H9 (cell line): ENCODE data around the gene CEP170B. TPM values are rescaled to one million over a fixed set of nuclear protein-coding genes. Genes with fewer than 3 reads are reported as not detected.

ENCODE experiments used
- DNase-seq: peaks from one replicate; pipeline ENCODE4 v3.0.0-alpha.2; 2017
- H2AFZ ChIP-seq: one replicate; pipeline ENCODE4 v1.6.1; 2013; ENCODE audit warnings: mild to moderate bottlenecking, low read length, control low read depth, moderate library complexity
- H2AK5ac ChIP-seq: 2 replicates; pipeline ENCODE4 v1.6.1; 2013; ENCODE audit warnings: low read length, control low read depth, mixed read lengths; ENCODE audit not compliant: insufficient read length
- H2BK120ac ChIP-seq: one replicate; pipeline ENCODE4 v1.6.1; 2013; ENCODE audit warnings: low read depth, mild to moderate bottlenecking, low read length, control low read depth, inconsistent platforms; ENCODE audit not compliant: poor library complexity, severe bottlenecking
- H2BK12ac ChIP-seq: 2 replicates; pipeline ENCODE4 v1.6.1; 2013; ENCODE audit warnings: low read length, control low read depth, mixed read lengths, low read depth; ENCODE audit not compliant: insufficient read length
- H2BK15ac ChIP-seq: 2 replicates; pipeline ENCODE4 v1.6.1; 2013; ENCODE audit warnings: low read depth, low read length, control low read depth
- H2BK20ac ChIP-seq: one replicate; pipeline ENCODE4 v1.6.1; 2013; ENCODE audit warnings: low read depth, mild to moderate bottlenecking, low read length, control low read depth, inconsistent platforms; ENCODE audit not compliant: poor library complexity, severe bottlenecking
- H2BK5ac ChIP-seq: 2 replicates; pipeline ENCODE4 v1.6.1; 2013; ENCODE audit warnings: low read length, control low read depth, mixed read lengths; ENCODE audit not compliant: insufficient read length
- H3K14ac ChIP-seq: 2 replicates; pipeline ENCODE4 v1.6.1; 2013; ENCODE audit warnings: low read length, control low read depth; ENCODE audit not compliant: insufficient read depth
- H3K18ac ChIP-seq: 2 replicates; pipeline ENCODE4 v1.6.1; 2013; ENCODE audit warnings: low read depth, mild to moderate bottlenecking, mixed read lengths, low read length, control low read depth; ENCODE audit not compliant: insufficient read length
- H3K23ac ChIP-seq: 2 replicates; pipeline ENCODE4 v1.6.1; 2013; ENCODE audit warnings: low read length, control low read depth, mixed read lengths, low read depth; ENCODE audit not compliant: insufficient read length
- H3K23me2 ChIP-seq: 2 replicates; pipeline ENCODE4 v1.6.1; 2013; ENCODE audit warnings: low read depth, mild to moderate bottlenecking, mixed read lengths, low read length, control low read depth; ENCODE audit not compliant: insufficient read length, poor library complexity, severe bottlenecking
- H3K27ac ChIP-seq: 2 replicates; pipeline ENCODE4 v1.5.1; 2013; ENCODE audit warnings: low read length, control low read depth, mixed read lengths, low read depth; ENCODE audit not compliant: insufficient read length
- H3K27me3 ChIP-seq: 2 replicates; pipeline ENCODE4 v1.6.1; 2013; ENCODE audit warnings: low read length, control low read depth, inconsistent platforms; ENCODE audit not compliant: insufficient read depth
- H3K4ac ChIP-seq: 2 replicates; pipeline ENCODE4 v1.6.1; 2013; ENCODE audit warnings: low read depth, mild to moderate bottlenecking, control low read depth, inconsistent platforms, low read length, moderate library complexity
- H3K4me1 ChIP-seq: 2 replicates; pipeline ENCODE4 v1.6.1; 2013; ENCODE audit warnings: low read length, control low read depth, inconsistent platforms; ENCODE audit not compliant: insufficient read depth
- H3K4me2 ChIP-seq: 2 replicates; pipeline ENCODE4 v1.6.1; 2013; ENCODE audit warnings: low read length, control low read depth, mixed read lengths; ENCODE audit not compliant: insufficient read length, insufficient read depth
- H3K56ac ChIP-seq: 2 replicates; pipeline ENCODE4 v1.6.1; 2013; ENCODE audit warnings: low read depth, mild to moderate bottlenecking, mixed read lengths, low read length, control low read depth; ENCODE audit not compliant: insufficient read length
- H3K79me1 ChIP-seq: 2 replicates; pipeline ENCODE4 v1.6.1; 2013; ENCODE audit warnings: low read depth, mild to moderate bottlenecking, moderate library complexity, low read length, control low read depth, inconsistent platforms; ENCODE audit not compliant: insufficient read depth, poor library complexity, severe bottlenecking
- H3K79me2 ChIP-seq: 2 replicates; pipeline ENCODE4 v1.6.1; 2013; ENCODE audit warnings: low read length, control low read depth, inconsistent platforms; ENCODE audit not compliant: insufficient read depth
- H3K9ac ChIP-seq: 2 replicates; pipeline ENCODE4 v1.6.1; 2013; ENCODE audit warnings: low read length, control low read depth, mixed read lengths; ENCODE audit not compliant: insufficient read length; ENCODE audit errors: extremely low read depth
- H3K9me3 ChIP-seq: one replicate; pipeline ENCODE4 v1.6.1; 2013; ENCODE audit warnings: low read depth, low read length, inconsistent platforms; ENCODE audit not compliant: control insufficient read depth
- H3T11ph ChIP-seq: one replicate; pipeline ENCODE4 v1.6.1; 2013; ENCODE audit warnings: mild to moderate bottlenecking, low read length, control low read depth, inconsistent platforms
- H4K20me1 ChIP-seq: one replicate; pipeline ENCODE4 v1.6.1; 2013; ENCODE audit not compliant: control insufficient read depth, insufficient read length, insufficient read depth
- H4K5ac ChIP-seq: 2 replicates; pipeline ENCODE4 v1.6.1; 2013; ENCODE audit warnings: low read depth, mild to moderate bottlenecking, mixed read lengths, low read length, control low read depth; ENCODE audit not compliant: insufficient read length
- H4K8ac ChIP-seq: replicated peaks from 2 replicates; pipeline ENCODE4 v1.6.1; 2013; ENCODE audit warnings: low read length, control low read depth, mixed read lengths, low read depth; ENCODE audit not compliant: insufficient read length
- H4K91ac ChIP-seq: 2 replicates; pipeline ENCODE4 v1.6.1; 2013; ENCODE audit warnings: low read depth, mild to moderate bottlenecking, moderate library complexity, mixed read lengths, low read length, control low read depth; ENCODE audit not compliant: insufficient read length
- H3K27ac Mint-ChIP-seq, 3 experiments: 2 replicates in 2 of 3; 3 replicates in 1 of 3; pipeline ENCODE4 v1.8.0; 2020 to 2021; ENCODE audit warnings: mixed read lengths in 3 of 3, mild to moderate bottlenecking in 1 of 3, moderate library complexity in 1 of 3
- H3K27me3 Mint-ChIP-seq: 2 replicates; pipeline ENCODE4 v1.8.0; 2021; ENCODE audit warnings: low read depth, mild to moderate bottlenecking, moderate library complexity, mixed read lengths
- H3K36me3 Mint-ChIP-seq, 3 experiments: 2 replicates in 2 of 3; 3 replicates in 1 of 3; pipeline ENCODE4 v1.8.0; 2020 to 2021; ENCODE audit warnings: low read depth in 3 of 3, mixed read lengths in 3 of 3; ENCODE audit not compliant: insufficient read depth in 1 of 3
- H3K4me1 Mint-ChIP-seq, 2 experiments: 2 replicates each; pipeline ENCODE4 v1.8.0; 2020; ENCODE audit warnings: mixed read lengths in 2 of 2
- H3K4me3 Mint-ChIP-seq, 2 experiments: 2 replicates in 1 of 2; 3 replicates in 1 of 2; pipeline ENCODE4 v1.8.0; 2020 to 2021; ENCODE audit warnings: mild to moderate bottlenecking in 2 of 2, mixed read lengths in 2 of 2, moderate library complexity in 1 of 2
- H3K9me3 Mint-ChIP-seq, 2 experiments: 2 replicates in 1 of 2; 3 replicates in 1 of 2; pipeline ENCODE4 v1.8.0; 2020; ENCODE audit warnings: mild to moderate bottlenecking in 2 of 2, mixed read lengths in 2 of 2, moderate library complexity in 1 of 2
- CTCF ChIP-seq: fragments of 200-600 bp; sonication (generic); conservative IDR thresholded peaks from 3 replicates; pipeline ENCODE4 v1.8.0; 2021; ENCODE audit warnings: antibody characterized with exemption, mild to moderate bottlenecking
- WGBS: extraction: QIAGEN DNeasy Blood & Tissue Kit; methylation state at CpG from one replicate; pipeline ENCODE4 v1.1.7; 2013; ENCODE audit warnings: missing lambda C conversion rate, low lambda C conversion rate, mixed read lengths; ENCODE audit not compliant: insufficient read length; ENCODE audit errors: extremely low coverage; 5-methylcytosine and 5-hydroxymethylcytosine counted together
- total RNA-seq: library from RNA; stranded (reverse); gene quantifications from 2 replicates; pipeline ENCODE4 v1.2.1, GENCODE V29; 2021

CEP170B gene
- total RNA-seq, 1 experiment from 2014 or later: 28.8 TPM

- H2AFZ ChIP-seq: no peak overlapping the region
- no peak overlapping the region for H4K91ac ChIP-seq
- H3K4me1 ChIP-seq: no peaks in the 10 kb centered on the region
- H2BK15ac ChIP-seq: no peak overlapping the region
- H3K9me3 Mint-ChIP-seq: no peaks in the 10 kb centered on the region; a peak in 1 of 5 replicates
- H3K18ac ChIP-seq: no peak overlapping the region
- H3K14ac ChIP-seq: no peak overlapping the region; the same call in 1 of the 2 replicates
- no peak overlapping the region for H2BK5ac ChIP-seq
- no peak overlapping the region for H3K4me2 ChIP-seq
- H3K23me2 ChIP-seq: no peaks in the 10 kb centered on the region
- H4K5ac ChIP-seq: no peak overlapping the region
- no peaks in the 10 kb centered on the region for H3K79me1 ChIP-seq
- H3K4me3 Mint-ChIP-seq: no peak overlapping the region
- H3K27me3 Mint-ChIP-seq: no peaks in the 10 kb centered on the region
- no peak overlapping the region for H3K27ac Mint-ChIP-seq
- H3K36me3 Mint-ChIP-seq: peaks cover 4 to 18% (median 15%) of the 10 kb centered on the region in 3 experiments; a peak in 6 of 7 replicates
- no peak overlapping the region for H3K9ac ChIP-seq
- H3K23ac ChIP-seq: no peak overlapping the region
- H2BK120ac ChIP-seq: no peak overlapping the region
- no peak overlapping the region for H2AK5ac ChIP-seq
- no peak overlapping the region for H3K56ac ChIP-seq
- no peak overlapping the region for H3T11ph ChIP-seq
- WGBS: no CpG with 5 or more reads among the region's 13 CpGs
- H2BK12ac ChIP-seq: no peak overlapping the region
- no peak overlapping the region for H2BK20ac ChIP-seq
- no peaks in the 10 kb centered on the region for H3K79me2 ChIP-seq
- TF ChIP-seq CTCF: no peak
- no peaks in the 10 kb centered on the region for H3K27me3 ChIP-seq
- DNase-seq: no peak
- H3K27ac ChIP-seq: no peak overlapping the region
- H4K20me1 ChIP-seq: no peaks in the 10 kb centered on the region
- H3K4ac ChIP-seq: no peak overlapping the region
- H3K9me3 ChIP-seq: no peaks in the 10 kb centered on the region
- H3K4me1 Mint-ChIP-seq: peaks cover 0 to 7% of the 10 kb centered on the region in 2 experiments; a peak in 2 of 4 replicates
- H4K8ac ChIP-seq: no peak overlapping the region
Observed at GRCh38 chr14:104881369-104881979, 16.4 kb downstream of the CEP170B start.
